Tibial nerve (tissue), 3 donors: Measurements from ENCODE around the gene SALL3.

Source experiments
- POLR2A ChIP-seq, 2 donors: fragments of 450-650 bp; IDR thresholded peaks; one replicate each; pipeline ENCODE4 v1.6.1; 2017; ENCODE audit warnings: antibody characterized with exemption in 2 of 2, mild to moderate bottlenecking in 2 of 2, moderate library complexity in 2 of 2
- TF ChIP-seq, protein P1 (sequence below), 5 experiments: fragments of 200-600 bp in 3 of 5; fragments of 450-650 bp in 2 of 5; sonication (generic) in 3 of 5; IDR thresholded peaks; one replicate each; pipeline ENCODE4 v1.5.1; 2016 to 2019; ENCODE audit warnings: antibody characterized with exemption in 5 of 5, mild to moderate bottlenecking in 3 of 5, moderate library complexity in 2 of 5

DNA sequence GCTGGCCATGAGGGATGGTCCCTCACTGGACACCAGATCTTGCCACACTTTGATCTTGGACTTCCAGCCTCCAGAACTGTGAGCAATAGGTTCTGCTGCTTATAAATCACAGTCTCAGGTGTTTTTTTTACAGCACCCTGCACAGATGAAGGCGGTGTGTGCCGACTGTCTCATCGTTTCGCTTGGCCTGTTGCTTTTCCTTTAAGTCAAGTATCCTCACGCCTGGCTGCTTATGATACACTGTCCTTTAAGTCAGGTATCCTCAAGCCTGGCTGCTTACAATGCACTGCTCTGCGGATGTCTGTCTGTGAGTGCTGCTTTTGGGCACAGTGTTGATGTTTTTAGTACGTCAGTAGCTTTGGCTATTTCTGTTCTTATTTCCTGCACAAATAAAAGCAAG is 40.3 kb downstream of the SALL3 start:
- TF ChIP-seq, protein P1, sequence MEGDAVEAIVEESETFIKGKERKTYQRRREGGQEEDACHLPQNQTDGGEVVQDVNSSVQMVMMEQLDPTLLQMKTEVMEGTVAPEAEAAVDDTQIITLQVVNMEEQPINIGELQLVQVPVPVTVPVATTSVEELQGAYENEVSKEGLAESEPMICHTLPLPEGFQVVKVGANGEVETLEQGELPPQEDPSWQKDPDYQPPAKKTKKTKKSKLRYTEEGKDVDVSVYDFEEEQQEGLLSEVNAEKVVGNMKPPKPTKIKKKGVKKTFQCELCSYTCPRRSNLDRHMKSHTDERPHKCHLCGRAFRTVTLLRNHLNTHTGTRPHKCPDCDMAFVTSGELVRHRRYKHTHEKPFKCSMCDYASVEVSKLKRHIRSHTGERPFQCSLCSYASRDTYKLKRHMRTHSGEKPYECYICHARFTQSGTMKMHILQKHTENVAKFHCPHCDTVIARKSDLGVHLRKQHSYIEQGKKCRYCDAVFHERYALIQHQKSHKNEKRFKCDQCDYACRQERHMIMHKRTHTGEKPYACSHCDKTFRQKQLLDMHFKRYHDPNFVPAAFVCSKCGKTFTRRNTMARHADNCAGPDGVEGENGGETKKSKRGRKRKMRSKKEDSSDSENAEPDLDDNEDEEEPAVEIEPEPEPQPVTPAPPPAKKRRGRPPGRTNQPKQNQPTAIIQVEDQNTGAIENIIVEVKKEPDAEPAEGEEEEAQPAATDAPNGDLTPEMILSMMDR (IDR thresholded peaks at IDR 0.05): no peak
- TF ChIP-seq POLR2A (IDR thresholded peaks at IDR 0.05): no peak
